NOMO-1 treated with dmso at 0.1 percent for 144 hours (cell line): ENCODE measurements around the gene SAMD11.
A peak's percentile ranks its signal among the peaks of the same experiment; 100 is the strongest.

ENCODE experiments used
- DNase-seq: peaks from one replicate; lab custom pipeline; 2025; ENCODE audit not compliant: unreplicated experiment; lab: John Stamatoyannopoulos, UW

The SAMD11 gene

GRCh38 chr1:905071-905749 lies 18.5 kb upstream of the SAMD11 start:
- DNase-seq, result no peak

GRCh38 chr1:905811-906599 lies 17.7 kb upstream of the SAMD11 start:
- no peak for DNase-seq

GRCh38 chr1:906600-907420 lies 16.9 kb upstream of the SAMD11 start:
- DNase-seq, result peak; percentile 90

GRCh38 chr1:907611-908451 lies 15.9 kb upstream of the SAMD11 start:
- no peak for DNase-seq

GRCh38 chr1:908661-909060 lies 15.1 kb upstream of the SAMD11 start:
- no peak for DNase-seq

- DNase-seq, result no peak
Measured at GRCh38 chr1:909861-910310, 13.8 kb upstream of the SAMD11 start.

- DNase-seq, result no peak
Measured at GRCh38 chr1:910311-910880, 13.3 kb upstream of the SAMD11 start.

- no peak for DNase-seq
Measured at GRCh38 chr1:910881-911721, 12.6 kb upstream of the SAMD11 start.

GRCh38 chr1:911875-912739 lies 11.6 kb upstream of the SAMD11 start:
- no peak for DNase-seq

GRCh38 chr1:912740-913301 lies 10.9 kb upstream of the SAMD11 start:
- no peak for DNase-seq

- no peak for DNase-seq
Measured at GRCh38 chr1:913491-914130, 10.1 kb upstream of the SAMD11 start.

- DNase-seq, result no peak
Measured at GRCh38 chr1:914131-914890, 9.4 kb upstream of the SAMD11 start.

GRCh38 chr1:914891-915280 lies 8.8 kb upstream of the SAMD11 start:
- no peak for DNase-seq

- no peak for DNase-seq
Measured at GRCh38 chr1:915295-916172, 8.2 kb upstream of the SAMD11 start.

GRCh38 chr1:916173-917075 lies 7.3 kb upstream of the SAMD11 start:
- DNase-seq, result no peak
